SK-N-SH (cell line): Measurements from ENCODE around the gene ERCC8. TPM values are rescaled to one million over a fixed set of nuclear protein-coding genes. Genes with fewer than 3 reads are reported as not detected.
A peak's percentile ranks its signal among the peaks of the same experiment; 100 is the strongest.

ENCODE experiments used
- CTCF ChIA-PET: fragments of 300-600, 350-600 bp; formaldehyde crosslinking; extraction: SDS; loops from one replicate; lab custom pipeline; 2021; lab: Yijun Ruan, JAX
- POLR2A ChIA-PET: fragments of 350-600 bp; sonication (Branson Sonifier 250); formaldehyde crosslinking; extraction: SDS; loops from one replicate; lab custom pipeline; 2020; ENCODE audit warnings: antibody characterized with exemption, inconsistent platforms; lab: Yijun Ruan, JAX
- DNase-seq: peaks from one replicate; pipeline ENCODE4 v3.0.0; 2012
- H2AFZ ChIP-seq: fragments of 200-600 bp; sonication (generic); 2 replicates; pipeline ENCODE4 v1.8.1; 2016; ENCODE audit warnings: antibody characterized with exemption, mild to moderate bottlenecking, low read depth
- H3F3A ChIP-seq: fragments of 200-600 bp; sonication (generic); replicated peaks from 2 replicates; pipeline ENCODE3; 2016; ENCODE audit warnings: antibody characterized with exemption, mild to moderate bottlenecking; ENCODE audit not compliant: insufficient read depth
- H3K27ac ChIP-seq, 2 experiments: fragments of 200-500 bp in 1 of 2; fragments of 200-600 bp in 1 of 2; sonication (Bioruptor generic) in 1 of 2; sonication (generic), shearing (Covaris generic) in 1 of 2; 2 replicates each; pipeline versions ENCODE4 v1.5.1 to v1.6.1; 2014 to 2016; ENCODE audit warnings: low read depth in 2 of 2, inconsistent platforms in 1 of 2, low read length in 1 of 2, mild to moderate bottlenecking in 1 of 2, mixed read lengths in 1 of 2
- H3K27me3 ChIP-seq: fragments of 200-600 bp; sonication (generic), shearing (Covaris generic); 2 replicates; pipeline ENCODE4 v1.6.1; 2016; ENCODE audit warnings: mixed run types; ENCODE audit not compliant: insufficient read depth
- H3K36me3 ChIP-seq, 2 experiments: fragments of 200-500 bp in 1 of 2; fragments of 200-600 bp in 1 of 2; sonication (Bioruptor generic) in 1 of 2; sonication (generic) in 1 of 2; replicated peaks in 1 of 2; 2 replicates each; pipeline versions ENCODE3 to v1.5.1; 2014 to 2016; ENCODE audit warnings: low read length in 1 of 2, mild to moderate bottlenecking in 1 of 2; ENCODE audit not compliant: insufficient read depth in 2 of 2, control insufficient read depth in 1 of 2
- H3K4me1 ChIP-seq, 2 experiments: fragments of 200-500 bp in 1 of 2; fragments of 200-600 bp in 1 of 2; sonication (Bioruptor generic) in 1 of 2; sonication (generic), shearing (Covaris generic) in 1 of 2; 2 replicates each; pipeline versions ENCODE4 v1.5.1 to v1.6.1; 2014 to 2016; ENCODE audit warnings: low read depth in 1 of 2, low read length in 1 of 2, mixed run types in 1 of 2; ENCODE audit not compliant: insufficient read depth in 2 of 2, control insufficient read depth in 1 of 2
- H3K4me2 ChIP-seq: fragments of 200-600 bp; sonication (generic), shearing (Covaris generic); 2 replicates; pipeline ENCODE4 v1.6.1; 2017; ENCODE audit warnings: mixed run types
- H3K4me3 ChIP-seq, 2 experiments: fragments of 200-500 bp in 1 of 2; fragments of 200-600 bp in 1 of 2; sonication (Bioruptor generic) in 1 of 2; sonication (generic), shearing (Covaris generic) in 1 of 2; 2 replicates each; pipeline versions ENCODE4 v1.5.1 to v1.8.1; 2014 to 2016; ENCODE audit warnings: low read depth in 2 of 2, inconsistent platforms in 1 of 2, low read length in 1 of 2, mild to moderate bottlenecking in 1 of 2, mixed read lengths in 1 of 2, moderate library complexity in 1 of 2
- H3K79me2 ChIP-seq: fragments of 200-600 bp; sonication (generic); 2 replicates; pipeline ENCODE4 v1.8.1; 2017; ENCODE audit warnings: mild to moderate bottlenecking; ENCODE audit not compliant: insufficient read depth
- H3K9ac ChIP-seq: fragments of 200-600 bp; sonication (generic); 2 replicates; pipeline ENCODE4 v1.6.1; 2017; ENCODE audit warnings: mixed run types
- H3K9me2 ChIP-seq: fragments of 200-600 bp; sonication (generic); 2 replicates; pipeline ENCODE4 v1.6.1; 2017; ENCODE audit warnings: mixed run types
- H3K9me3 ChIP-seq: fragments of 200-600 bp; sonication (generic); 2 replicates; pipeline ENCODE4 v1.6.1; 2017; ENCODE audit warnings: mixed run types, mild to moderate bottlenecking, moderate library complexity
- H4K20me1 ChIP-seq: fragments of 200-600 bp; sonication (generic); 2 replicates; pipeline ENCODE4 v1.6.1; 2017; ENCODE audit warnings: mild to moderate bottlenecking, mixed run types; ENCODE audit not compliant: insufficient read depth
- CHD2 ChIP-seq: fragments of 150-350 bp; IDR thresholded peaks from 2 replicates; pipeline ENCODE4 v1.6.1; 2018; ENCODE audit warnings: low read length; ENCODE audit not compliant: partially characterized antibody
- FOXM1 ChIP-seq: IDR thresholded peaks from 2 replicates; pipeline ENCODE4 v1.4.0; 2012; ENCODE audit warnings: low read depth, mild to moderate bottlenecking
- GABPA ChIP-seq: IDR thresholded peaks from 2 replicates; pipeline ENCODE4 v1.4.0; 2012; ENCODE audit warnings: low read depth, mild to moderate bottlenecking
- JUND ChIP-seq: IDR thresholded peaks from 2 replicates; pipeline ENCODE4 v1.4.0; 2012
- NFIC ChIP-seq: IDR thresholded peaks from 2 replicates; pipeline ENCODE4 v1.4.0; 2012; ENCODE audit warnings: borderline replicate concordance
- POLR2AphosphoS5 ChIP-seq: IDR thresholded peaks from 2 replicates; pipeline ENCODE4 v1.6.1; 2012; ENCODE audit warnings: low read depth, low read length
- RCOR1 ChIP-seq: fragments of 150-350 bp; IDR thresholded peaks from 2 replicates; pipeline ENCODE4 v1.6.1; 2017; ENCODE audit warnings: antibody characterized with exemption, low read length
- TAF1 ChIP-seq: IDR thresholded peaks from 2 replicates; pipeline ENCODE4 v1.6.1; 2012; ENCODE audit warnings: low read depth, mild to moderate bottlenecking, low read length, moderate library complexity, borderline replicate concordance
- YY1 ChIP-seq: IDR thresholded peaks from 2 replicates; pipeline ENCODE4 v1.4.0; 2012; ENCODE audit warnings: low read depth, mild to moderate bottlenecking
- WGBS: methylation state at CpG from one replicate; pipeline ENCODE4 v1.1.6; 2017; ENCODE audit warnings: low lambda C conversion rate; 5-methylcytosine and 5-hydroxymethylcytosine counted together
- polyA plus RNA-seq, 3 experiments: library from polyadenylated mRNA; depleted of rRNA; stranded (reverse); fragments of >200 nt; gene quantifications; 2 replicates each; pipeline ENCODE4 v1.2.3, GENCODE V29; 2012
- TF ChIP-seq, protein P1 (sequence below): IDR thresholded peaks from 2 replicates; pipeline ENCODE4; 2012
- TF ChIP-seq, protein P2 (sequence below): fragments of 150-350 bp; IDR thresholded peaks from 2 replicates; pipeline ENCODE4 v1.6.1; 2016; ENCODE audit warnings: mild to moderate bottlenecking, low read depth, low read length
- TF ChIP-seq, protein P3 (sequence below): IDR thresholded peaks from 2 replicates; pipeline ENCODE4 v1.6.1; 2012; ENCODE audit warnings: mild to moderate bottlenecking, low read depth, low read length, moderate library complexity
- TF ChIP-seq, protein P4 (sequence below): fragments of 200-600 bp; sonication (generic); IDR thresholded peaks from 2 replicates; pipeline ENCODE4 v1.6.1; 2017; ENCODE audit warnings: antibody characterized with exemption, mild to moderate bottlenecking, moderate library complexity
- TF ChIP-seq, protein P5 (sequence below): fragments of 150-350 bp; IDR thresholded peaks from 2 replicates; pipeline ENCODE4 v1.6.1; 2017; ENCODE audit warnings: antibody characterized with exemption, low read length, low read depth, borderline replicate concordance
- TF ChIP-seq, protein P6 (sequence below): IDR thresholded peaks from 2 replicates; pipeline ENCODE4 v1.4.0; 2012; ENCODE audit warnings: low read depth, borderline replicate concordance

The ERCC8 gene
- polyA plus RNA-seq, 1 of the 3 experiments (the other 2 are of a cell fraction): 11.6 TPM

DNA sequence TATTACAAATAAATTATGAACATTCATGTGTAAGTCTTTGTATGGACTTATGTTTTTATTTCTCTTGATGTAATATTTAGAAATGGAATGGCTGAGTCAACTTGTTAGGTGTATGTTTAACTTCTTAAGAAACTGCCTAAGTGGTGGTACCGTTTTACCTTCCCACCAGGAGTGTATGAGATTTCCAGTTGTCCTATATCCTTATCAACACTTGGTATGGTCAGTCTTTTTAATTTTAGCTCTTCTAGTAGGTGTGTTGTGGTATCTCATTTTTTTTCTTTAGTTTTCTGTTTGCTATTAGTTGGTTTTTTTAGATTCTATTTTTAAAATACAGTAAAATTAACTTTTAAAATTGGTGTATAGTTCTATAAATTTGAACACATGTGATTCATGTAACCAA, 3.9 kb upstream of the ERCC8 start:
- peaks cover 0 to 10% of the 10 kb centered on the region in 2 experiments; a peak in 3 of 4 replicates for H3K4me1 ChIP-seq
- H3K27me3 ChIP-seq: no peaks in the 10 kb centered on the region
- peaks cover 74% of the 10 kb centered on the region for H3K79me2 ChIP-seq
- TF ChIP-seq, protein P1, sequence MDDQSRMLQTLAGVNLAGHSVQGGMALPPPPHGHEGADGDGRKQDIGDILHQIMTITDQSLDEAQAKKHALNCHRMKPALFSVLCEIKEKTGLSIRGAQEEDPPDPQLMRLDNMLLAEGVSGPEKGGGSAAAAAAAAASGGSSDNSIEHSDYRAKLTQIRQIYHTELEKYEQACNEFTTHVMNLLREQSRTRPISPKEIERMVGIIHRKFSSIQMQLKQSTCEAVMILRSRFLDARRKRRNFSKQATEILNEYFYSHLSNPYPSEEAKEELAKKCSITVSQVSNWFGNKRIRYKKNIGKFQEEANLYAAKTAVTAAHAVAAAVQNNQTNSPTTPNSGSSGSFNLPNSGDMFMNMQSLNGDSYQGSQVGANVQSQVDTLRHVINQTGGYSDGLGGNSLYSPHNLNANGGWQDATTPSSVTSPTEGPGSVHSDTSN: no peak
- TF ChIP-seq JUND: no peak
- TF ChIP-seq RCOR1: no peak
- TF ChIP-seq CHD2: no peak
- TF ChIP-seq POLR2AphosphoS5: no peak
- TF ChIP-seq, all 33 proteins: peak for 0
- Histone ChIP-seq H2AFZ (no peak overlapping the region), H4K20me1 (no peaks in the 10 kb centered on the region), H3K4me2 (no peak overlapping the region), H3K27ac (no peak overlapping the region), H3K9ac (no peak overlapping the region), H3F3A (no peaks in the 10 kb centered on the region), H3K4me3 (no peak overlapping the region), H3K36me3 (no peaks in the 10 kb centered on the region), H3K9me2 (no peaks in the 10 kb centered on the region), H3K9me3 (no peaks in the 10 kb centered on the region)
- 96% methylated on average over 1 of the region's 1 CpG for WGBS
- DNase-seq: no peak
- ChIA-PET CTCF (no interaction called here), POLR2A (no interaction called here)

DNA sequence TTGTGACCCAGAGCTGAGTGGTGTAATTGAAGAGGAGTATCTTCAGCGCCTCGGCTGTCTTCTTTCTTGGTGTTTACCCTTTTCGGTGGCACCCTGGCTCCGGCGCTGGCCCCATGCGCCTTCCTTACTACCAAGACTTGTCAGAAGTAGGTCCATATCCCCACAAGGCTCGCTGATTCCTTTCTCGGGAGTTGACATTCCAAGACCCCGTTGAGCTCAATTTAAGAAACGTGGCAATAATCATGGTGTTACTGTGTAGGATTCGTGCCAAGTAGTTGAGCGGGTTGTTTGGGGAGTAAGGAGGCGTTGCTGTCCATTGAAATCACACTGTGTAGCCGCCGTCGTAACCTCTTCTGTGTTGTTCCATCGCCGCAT, 930 bp upstream of the ERCC8 start:
- 20% methylated on average over 15 of the region's 18 CpGs for WGBS
- ChIA-PET POLR2A (interaction anchor here (1.6 kb wide), 1 partner anchor 246 kb away, joined by 7 read pairs; the partner anchor contains the start of gene DEPDC1B), CTCF (interaction anchor here (1.0 to 2.4 kb wide), 5 partner anchors 13 to 296 kb away, joined by 3 to 7 read pairs (median 4); no protein-coding TSS in a partner anchor)
- no peaks in the 10 kb centered on the region for H4K20me1 ChIP-seq
- no peaks in the 10 kb centered on the region for H3K27me3 ChIP-seq
- peaks cover 0 to 1% of the 10 kb centered on the region in 2 experiments for H3K36me3 ChIP-seq
- H3K9me3 ChIP-seq: no peaks in the 10 kb centered on the region
- H3K4me3 ChIP-seq: peak overlapping the region; percentile 75 to 92
- peak overlapping the region; percentile 87 for H3K4me2 ChIP-seq
- H3F3A ChIP-seq: peaks cover 5% of the 10 kb centered on the region
- H3K27ac ChIP-seq: peak overlapping the region; percentile 40 to 50; a peak in 2 of 4 replicates
- H3K79me2 ChIP-seq: peaks cover 82% of the 10 kb centered on the region
- peak overlapping the region; percentile 95 for H2AFZ ChIP-seq
- H3K4me1 ChIP-seq: peaks cover 0 to 10% of the 10 kb centered on the region in 2 experiments; a peak in 3 of 4 replicates
- peak overlapping the region; percentile 71 for H3K9ac ChIP-seq
- peak; percentile 30 for DNase-seq
- no peaks in the 10 kb centered on the region for H3K9me2 ChIP-seq
- TF ChIP-seq, protein P2, sequence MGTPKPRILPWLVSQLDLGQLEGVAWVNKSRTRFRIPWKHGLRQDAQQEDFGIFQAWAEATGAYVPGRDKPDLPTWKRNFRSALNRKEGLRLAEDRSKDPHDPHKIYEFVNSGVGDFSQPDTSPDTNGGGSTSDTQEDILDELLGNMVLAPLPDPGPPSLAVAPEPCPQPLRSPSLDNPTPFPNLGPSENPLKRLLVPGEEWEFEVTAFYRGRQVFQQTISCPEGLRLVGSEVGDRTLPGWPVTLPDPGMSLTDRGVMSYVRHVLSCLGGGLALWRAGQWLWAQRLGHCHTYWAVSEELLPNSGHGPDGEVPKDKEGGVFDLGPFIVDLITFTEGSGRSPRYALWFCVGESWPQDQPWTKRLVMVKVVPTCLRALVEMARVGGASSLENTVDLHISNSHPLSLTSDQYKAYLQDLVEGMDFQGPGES: no peak
- TF ChIP-seq TAF1: no peak
- no peak for TF ChIP-seq NFIC
- TF ChIP-seq FOXM1: no peak
- TF ChIP-seq, protein P3, sequence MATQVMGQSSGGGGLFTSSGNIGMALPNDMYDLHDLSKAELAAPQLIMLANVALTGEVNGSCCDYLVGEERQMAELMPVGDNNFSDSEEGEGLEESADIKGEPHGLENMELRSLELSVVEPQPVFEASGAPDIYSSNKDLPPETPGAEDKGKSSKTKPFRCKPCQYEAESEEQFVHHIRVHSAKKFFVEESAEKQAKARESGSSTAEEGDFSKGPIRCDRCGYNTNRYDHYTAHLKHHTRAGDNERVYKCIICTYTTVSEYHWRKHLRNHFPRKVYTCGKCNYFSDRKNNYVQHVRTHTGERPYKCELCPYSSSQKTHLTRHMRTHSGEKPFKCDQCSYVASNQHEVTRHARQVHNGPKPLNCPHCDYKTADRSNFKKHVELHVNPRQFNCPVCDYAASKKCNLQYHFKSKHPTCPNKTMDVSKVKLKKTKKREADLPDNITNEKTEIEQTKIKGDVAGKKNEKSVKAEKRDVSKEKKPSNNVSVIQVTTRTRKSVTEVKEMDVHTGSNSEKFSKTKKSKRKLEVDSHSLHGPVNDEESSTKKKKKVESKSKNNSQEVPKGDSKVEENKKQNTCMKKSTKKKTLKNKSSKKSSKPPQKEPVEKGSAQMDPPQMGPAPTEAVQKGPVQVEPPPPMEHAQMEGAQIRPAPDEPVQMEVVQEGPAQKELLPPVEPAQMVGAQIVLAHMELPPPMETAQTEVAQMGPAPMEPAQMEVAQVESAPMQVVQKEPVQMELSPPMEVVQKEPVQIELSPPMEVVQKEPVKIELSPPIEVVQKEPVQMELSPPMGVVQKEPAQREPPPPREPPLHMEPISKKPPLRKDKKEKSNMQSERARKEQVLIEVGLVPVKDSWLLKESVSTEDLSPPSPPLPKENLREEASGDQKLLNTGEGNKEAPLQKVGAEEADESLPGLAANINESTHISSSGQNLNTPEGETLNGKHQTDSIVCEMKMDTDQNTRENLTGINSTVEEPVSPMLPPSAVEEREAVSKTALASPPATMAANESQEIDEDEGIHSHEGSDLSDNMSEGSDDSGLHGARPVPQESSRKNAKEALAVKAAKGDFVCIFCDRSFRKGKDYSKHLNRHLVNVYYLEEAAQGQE: no peak
- TF ChIP-seq, protein P4, sequence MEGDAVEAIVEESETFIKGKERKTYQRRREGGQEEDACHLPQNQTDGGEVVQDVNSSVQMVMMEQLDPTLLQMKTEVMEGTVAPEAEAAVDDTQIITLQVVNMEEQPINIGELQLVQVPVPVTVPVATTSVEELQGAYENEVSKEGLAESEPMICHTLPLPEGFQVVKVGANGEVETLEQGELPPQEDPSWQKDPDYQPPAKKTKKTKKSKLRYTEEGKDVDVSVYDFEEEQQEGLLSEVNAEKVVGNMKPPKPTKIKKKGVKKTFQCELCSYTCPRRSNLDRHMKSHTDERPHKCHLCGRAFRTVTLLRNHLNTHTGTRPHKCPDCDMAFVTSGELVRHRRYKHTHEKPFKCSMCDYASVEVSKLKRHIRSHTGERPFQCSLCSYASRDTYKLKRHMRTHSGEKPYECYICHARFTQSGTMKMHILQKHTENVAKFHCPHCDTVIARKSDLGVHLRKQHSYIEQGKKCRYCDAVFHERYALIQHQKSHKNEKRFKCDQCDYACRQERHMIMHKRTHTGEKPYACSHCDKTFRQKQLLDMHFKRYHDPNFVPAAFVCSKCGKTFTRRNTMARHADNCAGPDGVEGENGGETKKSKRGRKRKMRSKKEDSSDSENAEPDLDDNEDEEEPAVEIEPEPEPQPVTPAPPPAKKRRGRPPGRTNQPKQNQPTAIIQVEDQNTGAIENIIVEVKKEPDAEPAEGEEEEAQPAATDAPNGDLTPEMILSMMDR: no peak
- no peak for TF ChIP-seq JUND
- TF ChIP-seq, protein P5, sequence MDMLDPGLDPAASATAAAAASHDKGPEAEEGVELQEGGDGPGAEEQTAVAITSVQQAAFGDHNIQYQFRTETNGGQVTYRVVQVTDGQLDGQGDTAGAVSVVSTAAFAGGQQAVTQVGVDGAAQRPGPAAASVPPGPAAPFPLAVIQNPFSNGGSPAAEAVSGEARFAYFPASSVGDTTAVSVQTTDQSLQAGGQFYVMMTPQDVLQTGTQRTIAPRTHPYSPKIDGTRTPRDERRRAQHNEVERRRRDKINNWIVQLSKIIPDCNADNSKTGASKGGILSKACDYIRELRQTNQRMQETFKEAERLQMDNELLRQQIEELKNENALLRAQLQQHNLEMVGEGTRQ: no peak
- no peak for TF ChIP-seq YY1
- TF ChIP-seq, protein P6, sequence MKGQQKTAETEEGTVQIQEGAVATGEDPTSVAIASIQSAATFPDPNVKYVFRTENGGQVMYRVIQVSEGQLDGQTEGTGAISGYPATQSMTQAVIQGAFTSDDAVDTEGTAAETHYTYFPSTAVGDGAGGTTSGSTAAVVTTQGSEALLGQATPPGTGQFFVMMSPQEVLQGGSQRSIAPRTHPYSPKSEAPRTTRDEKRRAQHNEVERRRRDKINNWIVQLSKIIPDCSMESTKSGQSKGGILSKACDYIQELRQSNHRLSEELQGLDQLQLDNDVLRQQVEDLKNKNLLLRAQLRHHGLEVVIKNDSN: no peak
- TF ChIP-seq GABPA: no peak
